IMR-90 (cell line): ENCODE data around the gene HOXA3. TPM values are rescaled to one million over a fixed set of nuclear protein-coding genes. Genes with fewer than 3 reads are reported as not detected.

Source experiments
- ATAC-seq: fragments of 200-7000 bp; cut with Tn5 transposase; 2 replicates; pipeline ENCODE4 v1.9.1; 2020; ENCODE audit warnings: low read depth, mild to moderate bottlenecking, moderate library complexity
- BruUV-seq: library from RNA; stranded (reverse); fragments of 400-500 nt; replicated peaks from 2 replicates; lab custom pipeline; 2021; lab: Mats Ljungman, UMichigan
- CTCF ChIA-PET: fragments of 300-600 bp; formaldehyde crosslinking; extraction: SDS; loops from one replicate; lab custom pipeline; 2021; ENCODE audit warnings: antibody characterized with exemption; lab: Yijun Ruan, JAX
- POLR2A ChIA-PET: fragments of 300-600 bp; sonication (Branson Sonifier 250); formaldehyde crosslinking; loops from one replicate; lab custom pipeline; 2022; ENCODE audit warnings: antibody characterized with exemption; ENCODE audit not compliant: unreplicated experiment; lab: Charles Lee
- DNase-seq: peaks from one replicate; pipeline ENCODE4 v3.0.0; 2013
- H2AFZ ChIP-seq: replicated peaks from 2 replicates; pipeline ENCODE3; 2013; ENCODE audit warnings: low read length, mild to moderate bottlenecking; ENCODE audit not compliant: poor library complexity
- H2AK5ac ChIP-seq: 2 replicates; pipeline ENCODE4 v1.6.1; 2013; ENCODE audit warnings: low read depth, low read length, inconsistent platforms
- H2AK9ac ChIP-seq: replicated peaks from 2 replicates; pipeline ENCODE3; 2013; ENCODE audit warnings: mild to moderate bottlenecking, low read depth, low read length, moderate library complexity; ENCODE audit not compliant: poor library complexity
- H2BK120ac ChIP-seq: 2 replicates; pipeline ENCODE4 v1.6.1; 2013; ENCODE audit warnings: low read depth, low read length, inconsistent platforms
- H2BK15ac ChIP-seq: 3 replicates; pipeline ENCODE4 v1.6.1; 2013; ENCODE audit warnings: low read depth, low read length, inconsistent platforms
- H2BK20ac ChIP-seq: 2 replicates; pipeline ENCODE4 v1.6.1; 2013; ENCODE audit warnings: low read depth, mild to moderate bottlenecking, inconsistent platforms, low read length, moderate library complexity
- H2BK5ac ChIP-seq: 2 replicates; pipeline ENCODE4 v1.6.1; 2013; ENCODE audit warnings: mild to moderate bottlenecking, low read depth, low read length, inconsistent platforms; ENCODE audit not compliant: poor library complexity, severe bottlenecking
- H3K14ac ChIP-seq: replicated peaks from 2 replicates; pipeline ENCODE4 v1.6.1; 2013; ENCODE audit warnings: low read depth, low read length, inconsistent platforms
- H3K18ac ChIP-seq: 2 replicates; pipeline ENCODE4 v1.6.1; 2013; ENCODE audit warnings: low read depth, low read length, control low read depth
- H3K23ac ChIP-seq: 2 replicates; pipeline ENCODE4 v1.6.1; 2013; ENCODE audit warnings: low read depth, low read length, inconsistent platforms
- H3K27ac ChIP-seq: 2 replicates; pipeline ENCODE4 v1.5.1; 2013; ENCODE audit warnings: mild to moderate bottlenecking, control low read depth, low read length; ENCODE audit not compliant: insufficient read depth
- H3K27me3 ChIP-seq: 2 replicates; pipeline ENCODE4 v1.6.1; 2013; ENCODE audit warnings: low read length; ENCODE audit not compliant: control insufficient read depth, insufficient read depth
- H3K36me3 ChIP-seq: 2 replicates; pipeline ENCODE4 v1.6.1; 2013; ENCODE audit warnings: low read length, mixed read lengths; ENCODE audit not compliant: control insufficient read depth, insufficient read depth
- H3K4ac ChIP-seq: 2 replicates; pipeline ENCODE4 v1.6.1; 2013; ENCODE audit warnings: low read depth, low read length, inconsistent platforms
- H3K4me1 ChIP-seq: 2 replicates; pipeline ENCODE4 v1.6.1; 2013; ENCODE audit warnings: low read length, mixed read lengths; ENCODE audit not compliant: control insufficient read depth, insufficient read depth
- H3K4me2 ChIP-seq: 2 replicates; pipeline ENCODE4 v1.6.1; 2013; ENCODE audit warnings: low read depth, mild to moderate bottlenecking, control low read depth, low read length, moderate library complexity
- H3K4me3 ChIP-seq: 2 replicates; pipeline ENCODE4 v1.5.1; 2013; ENCODE audit warnings: low read depth, mild to moderate bottlenecking, control low read depth, low read length, moderate library complexity; ENCODE audit not compliant: insufficient read depth
- H3K56ac ChIP-seq: 2 replicates; pipeline ENCODE4 v1.6.1; 2013; ENCODE audit warnings: low read length, inconsistent platforms; ENCODE audit not compliant: insufficient read depth; ENCODE audit errors: extremely low read depth
- H3K79me1 ChIP-seq, 2 experiments: 2 replicates each; pipeline ENCODE4 v1.6.1; 2013; ENCODE audit warnings: low read length in 2 of 2, inconsistent platforms in 1 of 2, low read depth in 1 of 2
- H3K9ac ChIP-seq: 2 replicates; pipeline ENCODE4 v1.6.1; 2013; ENCODE audit warnings: low read depth, low read length, control low read depth
- H3K9me1 ChIP-seq: 2 replicates; pipeline ENCODE4 v1.6.1; 2013; ENCODE audit warnings: low read length, inconsistent platforms; ENCODE audit not compliant: insufficient read depth
- H3K9me3 ChIP-seq: 2 replicates; pipeline ENCODE4 v1.6.1; 2013; ENCODE audit warnings: low read length; ENCODE audit not compliant: control insufficient read depth, insufficient read depth
- H4K20me1 ChIP-seq: 2 replicates; pipeline ENCODE4 v1.6.1; 2013; ENCODE audit warnings: low read length, inconsistent platforms; ENCODE audit not compliant: insufficient read depth
- H4K5ac ChIP-seq: 2 replicates; pipeline ENCODE4 v1.6.1; 2013; ENCODE audit warnings: mild to moderate bottlenecking, low read depth, low read length, control low read depth
- H4K8ac ChIP-seq, 2 experiments: 2 replicates each; pipeline ENCODE4 v1.6.1; 2013; ENCODE audit warnings: low read depth in 2 of 2, low read length in 2 of 2, control low read depth in 1 of 2, inconsistent platforms in 1 of 2
- H4K91ac ChIP-seq: 2 replicates; pipeline ENCODE4 v1.6.1; 2013; ENCODE audit warnings: low read depth, low read length, inconsistent platforms; ENCODE audit not compliant: insufficient read depth
- BHLHE40 ChIP-seq: fragments of 150-350 bp; IDR thresholded peaks from 2 replicates; pipeline ENCODE4 v1.6.1; 2016; ENCODE audit warnings: mild to moderate bottlenecking, low read depth, low read length
- CEBPB ChIP-seq: IDR thresholded peaks from 2 replicates; pipeline ENCODE4 v1.6.1; 2012; ENCODE audit warnings: low read depth, low read length, improper control_type of control experiment
- MAFK ChIP-seq: IDR thresholded peaks from 2 replicates; pipeline ENCODE4 v1.6.1; 2012; ENCODE audit warnings: low read depth, low read length, improper control_type of control experiment
- MXI1 ChIP-seq: IDR thresholded peaks from 2 replicates; pipeline ENCODE4 v1.6.1; 2012; ENCODE audit warnings: low read depth, mild to moderate bottlenecking, low read length, moderate library complexity, borderline replicate concordance
- NFE2L2 ChIP-seq: fragments of 150-350 bp; IDR thresholded peaks from 2 replicates; pipeline ENCODE4 v1.6.1; 2016; ENCODE audit warnings: low read depth, mild to moderate bottlenecking, low read length
- POLR2A ChIP-seq: IDR thresholded peaks from 2 replicates; pipeline ENCODE4 v1.6.1; 2012; ENCODE audit warnings: mild to moderate bottlenecking, low read depth, low read length
- RCOR1 ChIP-seq: IDR thresholded peaks from 2 replicates; pipeline ENCODE4 v1.6.1; 2012; ENCODE audit warnings: mild to moderate bottlenecking, low read length, improper control_type of control experiment; ENCODE audit not compliant: insufficient replicate concordance
- WGBS, 2 experiments: methylation state at CpG; one replicate each; pipeline versions ENCODE4 v1.1.5 to v1.1.7; 2013; ENCODE audit warnings: missing lambda C conversion rate in 2 of 2; ENCODE audit not compliant: insufficient read length in 1 of 2; ENCODE audit errors: extremely low coverage in 2 of 2; 5-methylcytosine and 5-hydroxymethylcytosine counted together
- dilution Hi-C: fragments of 300-500 bp; cut with HindIII; formaldehyde crosslinking; loops from one replicate; pipeline ENCODE4 v1.14.3; 2018; ENCODE audit warnings: low sequenced_read_pairs; ENCODE audit not compliant: unreplicated experiment
- in situ Hi-C: fragments of 300-500 bp; cut with MboI; formaldehyde crosslinking; loops from 3 replicates; pipeline ENCODE4 v1.14.3; 2019; ENCODE audit warnings: low sequenced_read_pairs, inconsistent platforms, mixed read lengths
- intact Hi-C: fragments of 100-400 bp; cut with micrococcal nuclease; formaldehyde crosslinking; loops from 2 replicates; pipeline ENCODE4 v1.10.0; 2022
- polyA plus RNA-seq, 3 experiments: library from polyadenylated mRNA; depleted of rRNA; stranded (reverse); fragments of >200 nt; gene quantifications; 2 replicates each; pipeline ENCODE4 v1.2.3, GENCODE V29; 2012; ENCODE audit warnings: low replicate concordance in 1 of 3
- total RNA-seq: library from RNA; depleted of rRNA; stranded (reverse); fragments of >200 nt; gene quantifications from 2 replicates; pipeline ENCODE4 v1.2.3, GENCODE V29; 2012
- TF ChIP-seq, protein P1 (sequence below): conservative IDR thresholded peaks from 2 replicates; pipeline ENCODE4 v1.5.1; 2012; ENCODE audit warnings: mild to moderate bottlenecking, low read depth, low read length, improper control_type of control experiment
- TF ChIP-seq, protein P2 (sequence below): fragments of 150-350 bp; IDR thresholded peaks from 2 replicates; pipeline ENCODE4 v1.6.1; 2017; ENCODE audit warnings: mild to moderate bottlenecking, antibody characterized with exemption, low read length, low read depth

Gene HOXA3
- total and polyA plus RNA-seq, 2 of the 4 experiments (the other 2 are of a cell fraction), result 0.90 to 5.4 TPM

DNA sequence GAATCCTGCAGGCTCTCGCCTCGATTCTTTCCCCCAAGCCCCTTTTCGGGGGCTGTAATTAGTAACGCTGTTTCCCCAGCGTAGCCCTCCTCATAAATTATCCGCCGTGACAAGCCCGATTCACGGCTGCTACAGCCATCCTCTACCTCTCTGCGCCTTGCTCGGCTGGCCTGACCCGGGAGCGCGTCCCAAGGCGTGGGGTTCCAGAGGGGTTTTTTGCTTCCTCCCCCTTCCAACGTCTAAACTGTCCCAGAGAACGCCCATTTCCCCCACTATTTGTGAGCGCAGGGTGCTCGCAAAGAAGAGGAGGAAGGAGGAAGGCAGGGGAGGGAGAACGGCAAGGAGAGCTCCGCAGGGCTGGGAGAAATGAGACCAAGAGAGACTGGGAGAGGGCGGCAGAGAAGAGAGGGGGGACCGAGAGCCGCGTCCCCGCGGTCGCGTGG lies 9.8 kb downstream of the HOXA3 start:
- Histone ChIP-seq H3K4me3 (peak overlapping the region; percentile 93), H3K4me1 (peaks cover 16% of the 10 kb centered on the region), H3K23ac (peak overlapping the region; percentile 92), H3K9me1 (no peaks in the 10 kb centered on the region), H3K9me3 (no peaks in the 10 kb centered on the region), H2AFZ (peak overlapping the region; percentile 90), H3K56ac (peak overlapping the region; percentile 92), H4K8ac (peak overlapping the region; percentile 54 to 59; a peak in 3 of 4 replicates), H2BK20ac (0 out of 2 replicates have a peak overlapping the region, but pooled peaks have one; percentile 3), H3K27me3 (no peaks in the 10 kb centered on the region), H3K27ac (peak overlapping the region; percentile 93), H2BK15ac (no peak overlapping the region), H4K91ac (peak overlapping the region; percentile 75), H4K5ac (peak overlapping the region; percentile 10), H2BK5ac (peak overlapping the region; percentile 89), H3K4ac (peak overlapping the region; percentile 80), H3K79me1 (peaks cover 9 to 35% of the 10 kb centered on the region in 2 experiments; a peak in 3 of 4 replicates), H3K36me3 (peaks cover 9% of the 10 kb centered on the region), H3K4me2 (peak overlapping the region; percentile 94), H2AK5ac (no peak overlapping the region), H3K9ac (peak overlapping the region; percentile 89), H4K20me1 (no peaks in the 10 kb centered on the region), H2BK120ac (peak overlapping the region; percentile 81), H3K14ac (peak overlapping the region; percentile 95), H3K18ac (peak overlapping the region; percentile 93), H2AK9ac (peak overlapping the region; percentile 82)
- 1% methylated on average over 9 of the region's 29 CpGs; no CpG with 5 or more reads in 1 of the 2 experiments for WGBS, 2 experiments
- TF ChIP-seq MXI1, result no peak
- no peak for TF ChIP-seq BHLHE40
- TF ChIP-seq NFE2L2, result no peak
- TF ChIP-seq, protein P1, sequence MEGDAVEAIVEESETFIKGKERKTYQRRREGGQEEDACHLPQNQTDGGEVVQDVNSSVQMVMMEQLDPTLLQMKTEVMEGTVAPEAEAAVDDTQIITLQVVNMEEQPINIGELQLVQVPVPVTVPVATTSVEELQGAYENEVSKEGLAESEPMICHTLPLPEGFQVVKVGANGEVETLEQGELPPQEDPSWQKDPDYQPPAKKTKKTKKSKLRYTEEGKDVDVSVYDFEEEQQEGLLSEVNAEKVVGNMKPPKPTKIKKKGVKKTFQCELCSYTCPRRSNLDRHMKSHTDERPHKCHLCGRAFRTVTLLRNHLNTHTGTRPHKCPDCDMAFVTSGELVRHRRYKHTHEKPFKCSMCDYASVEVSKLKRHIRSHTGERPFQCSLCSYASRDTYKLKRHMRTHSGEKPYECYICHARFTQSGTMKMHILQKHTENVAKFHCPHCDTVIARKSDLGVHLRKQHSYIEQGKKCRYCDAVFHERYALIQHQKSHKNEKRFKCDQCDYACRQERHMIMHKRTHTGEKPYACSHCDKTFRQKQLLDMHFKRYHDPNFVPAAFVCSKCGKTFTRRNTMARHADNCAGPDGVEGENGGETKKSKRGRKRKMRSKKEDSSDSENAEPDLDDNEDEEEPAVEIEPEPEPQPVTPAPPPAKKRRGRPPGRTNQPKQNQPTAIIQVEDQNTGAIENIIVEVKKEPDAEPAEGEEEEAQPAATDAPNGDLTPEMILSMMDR, result no peak
- no peak for TF ChIP-seq CEBPB
- no peak for TF ChIP-seq RCOR1
- no peak for TF ChIP-seq POLR2A
- no peak for TF ChIP-seq MAFK
- TF ChIP-seq, protein P2, sequence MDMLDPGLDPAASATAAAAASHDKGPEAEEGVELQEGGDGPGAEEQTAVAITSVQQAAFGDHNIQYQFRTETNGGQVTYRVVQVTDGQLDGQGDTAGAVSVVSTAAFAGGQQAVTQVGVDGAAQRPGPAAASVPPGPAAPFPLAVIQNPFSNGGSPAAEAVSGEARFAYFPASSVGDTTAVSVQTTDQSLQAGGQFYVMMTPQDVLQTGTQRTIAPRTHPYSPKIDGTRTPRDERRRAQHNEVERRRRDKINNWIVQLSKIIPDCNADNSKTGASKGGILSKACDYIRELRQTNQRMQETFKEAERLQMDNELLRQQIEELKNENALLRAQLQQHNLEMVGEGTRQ, result no peak
- DNase-seq (no peak), ATAC-seq (no peak)
- POLR2A ChIA-PET, result interaction anchor here (1.3 kb wide), 1 partner anchor 34 kb away, joined by 5 read pairs; no protein-coding TSS in a partner anchor
- in situ Hi-C loops (loop anchor here (5.0 to 10.0 kb wide), 3 partner anchors 40 to 948 kb away; partner anchors contain the start of gene HOXA2), dilution Hi-C loops (no loop called here), intact Hi-C loops (loop anchor here (1.0 to 5.0 kb wide), 4 partner anchors 456 to 1280 kb away; no protein-coding TSS in a partner anchor)
- CTCF ChIA-PET, result interaction anchor here (0.6 to 2.0 kb wide), 11 partner anchors 8 to 773 kb away, joined by 3 to 9 read pairs (median 3); no protein-coding TSS in a partner anchor
- no TSS peak for BruUV-seq
